Stimulated activated CD8-positive, alpha-beta memory T cell treated with anti-CD3 and anti-CD28 coated beads, Interleukin-12 subunit alpha, Interleukin-12 subunit beta, amount 100 ng/mL, for 4 hours (primary cell): Measurements from ENCODE around the gene HAUS3.
"Not testable (repeated sequence)": the region's sequence is repeated elsewhere in the genome, so short reads cannot be mapped to it uniquely, and the experiment has no call there.

Experiments used
- DNase-seq: peaks from one replicate; pipeline ENCODE4 v3.0.0-alpha.2; 2020; ENCODE audit warnings: low read depth

Gene HAUS3

DNA sequence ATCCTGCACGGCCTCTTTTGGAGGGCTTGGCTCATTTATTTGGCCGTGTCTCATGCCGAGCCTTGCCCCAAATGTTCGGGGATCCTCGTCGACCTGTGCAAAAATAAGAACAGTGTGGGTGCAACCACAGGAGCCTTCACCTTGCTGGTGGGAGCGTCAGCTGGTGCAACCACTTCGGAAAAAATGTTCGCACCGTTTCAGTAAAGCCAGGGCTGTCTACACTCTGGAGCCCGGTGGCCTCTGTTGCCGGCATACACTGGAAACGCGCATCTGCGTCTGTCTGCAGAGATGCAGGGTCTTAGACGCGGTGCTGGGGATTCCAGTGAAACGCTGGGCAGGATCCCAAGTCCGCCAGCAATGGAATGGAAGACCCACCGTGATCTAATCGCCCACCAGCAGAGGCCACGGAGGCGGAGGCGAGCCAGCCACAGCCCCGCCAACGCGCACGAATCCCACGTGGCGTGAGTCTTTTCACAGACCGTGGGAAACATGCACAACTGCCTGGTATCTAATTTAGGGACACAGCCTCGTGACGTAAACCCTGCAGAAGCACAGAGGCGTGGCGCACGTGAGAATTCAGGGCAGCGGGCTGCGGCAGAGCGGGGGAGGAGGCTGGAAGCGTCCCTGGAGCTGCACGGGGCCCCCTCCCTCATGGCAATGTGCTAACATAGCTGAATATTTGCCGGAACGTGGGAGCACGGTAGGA is 33.8 kb upstream of the HAUS3 start:
- DNase-seq: no peak

DNA sequence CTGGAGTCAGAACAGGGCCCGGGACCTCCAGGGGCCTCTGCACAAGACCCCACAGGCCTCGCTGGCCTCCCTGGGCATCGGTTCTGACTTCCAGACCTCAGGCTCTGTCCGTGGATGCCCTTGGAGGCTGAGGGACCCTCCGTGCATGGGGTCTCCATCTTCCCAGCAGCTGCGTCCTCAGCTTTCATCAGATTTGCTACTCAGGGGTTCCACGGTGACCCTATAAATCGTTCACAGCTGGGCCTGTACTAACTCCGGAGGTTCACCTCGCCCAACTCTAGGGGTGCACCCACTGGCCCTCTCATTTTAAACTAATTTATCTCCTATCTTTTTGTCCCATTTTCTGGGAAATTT is 33.1 kb upstream of the HAUS3 start:
- DNase-seq: not testable (repeated sequence)

DNA sequence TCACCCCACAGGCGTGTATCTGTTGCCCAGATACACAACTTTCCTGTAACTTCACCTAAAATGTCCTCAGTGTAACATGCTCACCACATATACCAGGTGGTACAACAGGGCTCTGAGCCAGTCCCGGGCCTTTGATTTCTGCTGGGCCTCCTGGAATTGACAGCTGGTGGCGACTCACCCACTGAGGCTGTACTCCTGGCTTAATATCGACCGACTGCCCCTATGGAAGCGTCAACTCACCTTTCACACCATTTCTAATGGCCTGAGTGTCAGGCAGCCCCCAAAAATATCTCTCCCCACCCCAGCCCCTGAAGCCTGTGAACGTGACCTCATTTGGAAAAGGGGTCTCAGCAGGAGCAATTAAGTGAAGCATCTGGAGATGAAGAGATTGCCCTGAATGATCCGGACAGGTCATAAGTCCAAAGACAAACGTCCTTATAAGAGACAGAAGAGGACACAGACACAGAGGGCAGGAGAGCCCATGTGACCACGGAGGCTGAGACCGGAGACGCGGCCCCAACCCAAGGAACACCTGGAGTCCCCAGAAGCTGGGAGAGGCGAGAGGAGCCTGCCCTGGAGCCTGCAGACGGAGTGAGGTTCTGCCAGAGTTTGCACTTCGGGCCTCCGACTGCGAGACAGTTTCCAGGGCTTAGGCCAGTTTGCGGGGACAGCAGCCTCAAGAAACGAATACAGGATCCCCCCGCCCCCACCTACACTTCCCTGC is 32.6 kb upstream of the HAUS3 start:
- DNase-seq: no peak

DNA sequence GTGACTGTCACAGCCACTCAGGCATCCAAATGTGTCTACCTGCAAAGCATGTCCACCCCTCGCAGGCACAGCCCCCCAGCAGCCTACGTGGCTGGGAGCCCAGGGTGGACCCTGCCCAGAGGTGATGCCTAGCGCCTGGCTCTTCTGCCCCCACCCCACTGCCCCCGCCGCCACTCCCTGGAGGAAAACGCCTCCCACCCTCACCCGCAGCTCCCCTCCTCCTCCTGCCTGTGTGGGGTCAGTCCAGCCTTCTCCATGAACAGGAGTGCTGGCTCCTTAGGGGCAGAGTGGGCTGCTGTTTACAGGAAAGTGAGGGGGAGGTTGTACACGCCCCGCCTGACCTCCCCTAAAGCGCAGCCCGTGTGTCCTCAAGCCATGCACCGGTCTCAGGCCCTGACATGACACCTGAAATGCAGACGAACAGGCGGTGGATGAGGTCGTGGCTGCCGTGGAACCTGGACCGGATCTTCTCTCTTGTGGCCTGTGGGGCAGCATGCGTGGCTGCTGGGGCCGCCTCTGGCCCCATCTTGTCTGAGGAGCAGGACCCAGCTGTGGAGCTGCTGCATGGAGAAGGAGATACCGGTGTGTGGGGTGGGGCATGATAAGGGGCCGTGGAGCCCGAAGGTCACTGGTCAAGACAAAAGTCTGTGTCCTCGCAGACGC is 31.9 kb upstream of the HAUS3 start:
- DNase-seq: no peak

- no peak for DNase-seq
Observed at GRCh38 chr4:2273221-2273620, 31.3 kb upstream of the HAUS3 start.

GRCh38 chr4:2272828-2273120 is 30.9 kb upstream of the HAUS3 start:
- no peak for DNase-seq

- no peak for DNase-seq
Observed at GRCh38 chr4:2272026-2272827, 30.3 kb upstream of the HAUS3 start.

- DNase-seq: no peak
Observed at GRCh38 chr4:2271279-2272025, 29.5 kb upstream of the HAUS3 start.

GRCh38 chr4:2270341-2271165 is 28.6 kb upstream of the HAUS3 start:
- DNase-seq: no peak

- DNase-seq: no peak
Observed at GRCh38 chr4:2269618-2270163, 27.8 kb upstream of the HAUS3 start.

DNA sequence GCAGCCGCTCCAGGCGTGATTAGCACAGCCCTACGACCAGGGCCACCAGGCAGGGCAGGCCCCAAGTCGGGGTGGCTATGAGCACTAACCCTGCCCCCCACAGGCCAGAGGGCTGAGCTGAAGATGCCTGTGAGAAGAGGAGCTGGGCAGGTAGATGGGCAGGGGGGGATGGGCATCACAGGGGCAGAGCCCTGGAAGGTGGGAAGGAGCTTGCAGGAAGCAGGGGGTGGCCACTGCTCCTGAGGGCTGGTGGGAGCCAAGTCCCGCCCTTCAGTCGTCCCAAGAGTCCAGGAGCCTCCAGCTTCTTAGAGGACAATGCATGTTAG is 27.2 kb upstream of the HAUS3 start:
- DNase-seq: no peak

DNA sequence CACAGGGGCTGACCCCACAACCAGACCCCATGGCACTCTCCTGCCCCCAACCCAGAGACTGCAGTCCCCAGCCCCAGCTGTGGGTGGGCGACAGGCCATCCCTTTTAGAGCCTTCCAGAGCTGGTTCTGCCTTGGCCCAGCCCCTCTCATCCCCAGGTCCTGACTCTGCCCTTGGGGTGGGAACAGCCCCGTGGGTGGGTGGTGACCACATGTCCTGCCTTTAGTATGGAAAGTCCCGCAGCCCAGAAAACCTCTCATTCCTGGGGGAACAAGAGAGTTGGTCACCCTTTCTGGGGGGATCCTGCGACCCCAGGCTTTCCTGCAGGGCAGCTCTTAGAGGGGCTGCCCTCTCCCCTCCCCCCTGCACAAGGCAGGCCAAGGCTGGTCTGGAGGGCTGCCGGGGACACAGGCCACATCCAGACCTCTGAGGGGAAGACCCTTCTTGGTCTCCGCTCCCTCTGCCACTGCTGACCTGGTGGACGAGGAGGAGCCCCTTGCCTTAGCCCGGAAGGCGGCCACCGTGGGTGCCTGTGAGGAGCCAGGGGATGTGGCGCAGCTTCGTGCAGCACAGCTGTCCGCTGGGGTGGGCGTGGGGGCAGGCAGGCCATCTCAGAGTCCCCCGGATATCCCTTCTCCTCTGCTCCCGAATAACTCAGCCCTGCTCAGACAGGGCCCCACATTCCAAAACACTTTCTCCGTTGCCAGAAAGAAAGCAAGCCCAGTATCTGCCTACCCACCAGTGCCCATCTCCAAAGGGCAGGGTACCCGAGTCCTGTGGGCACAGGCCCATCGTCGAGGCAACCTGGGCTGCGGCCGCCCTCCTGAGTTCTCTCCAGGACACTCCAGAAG is 26.7 kb upstream of the HAUS3 start:
- DNase-seq: no peak

- no peak for DNase-seq
Observed at GRCh38 chr4:2267841-2268240, 25.9 kb upstream of the HAUS3 start.

GRCh38 chr4:2267320-2267811 is 25.4 kb upstream of the HAUS3 start:
- DNase-seq: no peak

- no peak for DNase-seq
Observed at GRCh38 chr4:2266821-2267220, 24.9 kb upstream of the HAUS3 start.

DNA sequence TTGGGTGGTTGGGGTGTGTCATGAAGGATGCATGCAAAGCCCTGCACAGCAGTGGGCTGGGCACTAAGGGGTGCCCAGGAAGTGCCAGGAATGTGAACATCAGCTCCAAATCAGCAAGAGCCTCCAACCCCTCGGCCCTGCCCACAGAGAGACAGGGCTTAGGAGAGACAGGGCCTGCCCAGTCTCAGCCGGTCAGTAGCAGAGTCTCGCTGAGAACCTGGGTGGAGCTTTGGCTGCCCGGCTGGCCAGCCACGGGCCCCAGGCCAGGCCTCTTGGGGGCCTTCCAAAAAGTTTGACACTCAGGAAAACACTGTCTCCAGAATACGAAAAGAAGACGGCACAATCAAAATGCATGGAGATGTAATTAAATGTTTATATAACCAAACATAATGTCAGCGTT is 24.3 kb upstream of the HAUS3 start:
- DNase-seq: no peak

DNA sequence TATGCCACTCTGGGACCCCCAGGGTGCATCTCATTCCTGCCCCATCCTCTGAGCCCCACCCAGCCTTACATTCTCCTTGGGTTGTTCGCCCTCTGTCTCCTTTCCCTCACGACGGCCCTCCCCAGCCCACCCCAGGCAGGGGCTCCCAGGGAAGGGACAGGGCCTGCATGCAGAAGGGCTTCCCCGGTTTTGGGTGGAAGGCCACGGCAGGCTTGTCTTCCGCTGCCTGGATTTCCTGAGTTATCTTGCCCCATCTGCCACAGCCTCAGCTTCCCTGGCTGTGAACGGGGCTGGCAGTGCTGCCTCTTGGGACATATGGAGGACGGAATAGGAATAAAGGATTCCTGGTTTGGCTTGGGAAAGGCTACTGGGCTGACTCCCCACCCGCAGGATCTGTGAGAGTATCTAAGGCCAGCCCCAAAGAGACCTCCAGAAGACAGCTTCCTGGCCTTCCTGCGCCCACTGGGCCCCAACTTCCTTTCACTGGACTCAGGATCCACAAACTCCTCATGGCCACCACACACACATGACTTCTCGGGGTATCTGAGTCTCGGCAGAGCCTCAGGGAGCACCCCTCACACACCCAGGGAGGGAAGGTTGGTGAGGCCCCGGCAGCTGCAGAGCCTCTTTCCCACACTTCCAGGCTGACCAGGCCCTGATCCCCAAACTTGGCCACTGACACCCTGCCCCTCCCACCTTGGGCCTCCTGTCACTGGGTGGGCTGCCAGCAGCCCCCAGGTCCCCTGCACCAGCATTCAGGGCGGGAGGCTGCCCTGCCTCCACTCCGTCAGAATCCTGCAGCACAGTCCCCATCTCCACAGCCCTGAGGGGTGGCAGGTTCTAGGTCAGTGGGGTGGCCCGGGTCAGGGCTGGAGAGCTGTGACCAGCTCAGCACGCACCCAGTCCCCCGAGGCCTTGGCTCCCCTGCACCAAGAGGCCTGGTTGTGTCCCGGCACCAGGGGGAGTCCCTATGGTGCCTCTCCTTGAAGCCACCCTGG is 23.5 kb upstream of the HAUS3 start:
- DNase-seq: no peak

GRCh38 chr4:2264481-2265041 is 22.6 kb upstream of the HAUS3 start:
- no peak for DNase-seq
